Measurements from ENCODE around the gene SGSH. TPM values are rescaled to one million over a fixed set of nuclear protein-coding genes. Genes with fewer than 3 reads are reported as not detected.
A peak's percentile ranks its signal among the peaks of the same experiment; 100 is the strongest.

The SGSH gene
- total and polyA plus RNA-seq, 4 donors: 11.1 to 61.3 (median 42.7) TPM

GRCh38 chr17:80257716-80258213 is 37.6 kb upstream of the SGSH start:
- 83 to 88% methylated on average over 14 of the region's 14 CpGs for WGBS, 2 donors
- no peak for ATAC-seq (ENCODE audit: low FRiP score)
- H3K27me3 ChIP-seq (ENCODE audit: control insufficient read depth in 1 of 2, insufficient read depth in 2 of 2, low read length in 1 of 2): no peaks in the 10 kb centered on the region
- H3K4me3 ChIP-seq (ENCODE audit: low read length in 2 of 2): no peak overlapping the region
- no peak overlapping the region for H3K27ac ChIP-seq (ENCODE audit: low read depth in 1 of 2, low read length in 2 of 2)
- no peaks in the 10 kb centered on the region for H3K36me3 ChIP-seq (ENCODE audit: control insufficient read depth in 1 of 2, insufficient read depth in 2 of 2, low read length in 1 of 2)
- H3K9me3 ChIP-seq (ENCODE audit: control insufficient read depth, low read length): no peaks in the 10 kb centered on the region
- H3K4me1 ChIP-seq (ENCODE audit: control insufficient read depth in 1 of 2, insufficient read depth in 2 of 2, low read length in 2 of 2): no peaks in the 10 kb centered on the region
- no peak for DNase-seq
- intact Hi-C loops (cut with DNase I): loop anchor here in 1 of 2 donors (10.0 kb wide), 1 partner anchor 113 kb away; the partner anchor contains the start of gene EIF4A3

- H3K4me1 ChIP-seq (ENCODE audit: control insufficient read depth in 1 of 2, insufficient read depth in 2 of 2, low read length in 2 of 2): no peaks in the 10 kb centered on the region
Measured at GRCh38 chr17:80256034-80256350, 35.9 kb upstream of the SGSH start.

GRCh38 chr17:80254396-80255251 is 34.5 kb upstream of the SGSH start:
- H3K4me1 ChIP-seq (ENCODE audit: control insufficient read depth in 1 of 2, insufficient read depth in 2 of 2, low read length in 2 of 2): no peaks in the 10 kb centered on the region
- H3K4me3 ChIP-seq (ENCODE audit: low read length in 2 of 2): no peak overlapping the region
- no peaks in the 10 kb centered on the region for H3K9me3 ChIP-seq (ENCODE audit: control insufficient read depth, low read length)
- H3K36me3 ChIP-seq (ENCODE audit: control insufficient read depth in 1 of 2, insufficient read depth in 2 of 2, low read length in 1 of 2): no peaks in the 10 kb centered on the region
- intact Hi-C loops (cut with DNase I): loop anchor here in 1 of 2 donors (10.0 kb wide), 1 partner anchor 110 kb away; the partner anchor contains the start of gene EIF4A3
- WGBS, 2 donors: 53 to 60% methylated on average over 13 of the region's 13 CpGs
- H3K27me3 ChIP-seq (ENCODE audit: control insufficient read depth in 1 of 2, insufficient read depth in 2 of 2, low read length in 1 of 2): no peaks in the 10 kb centered on the region
- H3K27ac ChIP-seq (ENCODE audit: low read depth in 1 of 2, low read length in 2 of 2): peak overlapping the region in 1 of 2 donors; percentile 94
- ATAC-seq (ENCODE audit: low FRiP score): peak; percentile 73
- peak in 1 of 2 donors; percentile 65 for DNase-seq

More at GRCh38 chr17:80256034-80256350, 35.9 kb upstream of the SGSH start:
- no peaks in the 10 kb centered on the region for H3K27me3 ChIP-seq (ENCODE audit: control insufficient read depth in 1 of 2, insufficient read depth in 2 of 2, low read length in 1 of 2)
- intact Hi-C loops (cut with DNase I): loop anchor here in 1 of 2 donors (10.0 kb wide), 1 partner anchor 111 kb away; the partner anchor contains the start of gene EIF4A3
- H3K36me3 ChIP-seq (ENCODE audit: control insufficient read depth in 1 of 2, insufficient read depth in 2 of 2, low read length in 1 of 2): no peaks in the 10 kb centered on the region
- WGBS, 2 donors: 97 to 99% methylated on average over 5 of the region's 5 CpGs
- DNase-seq (no peak), ATAC-seq (ENCODE audit: low FRiP score) (no peak)
- no peak overlapping the region for H3K4me3 ChIP-seq (ENCODE audit: low read length in 2 of 2)
- no peak overlapping the region for H3K27ac ChIP-seq (ENCODE audit: low read depth in 1 of 2, low read length in 2 of 2)
- no peaks in the 10 kb centered on the region for H3K9me3 ChIP-seq (ENCODE audit: control insufficient read depth, low read length)

- H3K27me3 ChIP-seq (ENCODE audit: control insufficient read depth in 1 of 2, insufficient read depth in 2 of 2, low read length in 1 of 2): no peaks in the 10 kb centered on the region
- intact Hi-C loops (cut with DNase I): loop anchor here (2.0 to 10.0 kb wide), 2 partner anchors 31 to 109 kb away; partner anchors contain the start of gene EIF4A3 (in 1 of the 2)
- H3K4me1 ChIP-seq (ENCODE audit: control insufficient read depth in 1 of 2, insufficient read depth in 2 of 2, low read length in 2 of 2): no peaks in the 10 kb centered on the region
- peak overlapping the region in 1 of 2 donors; percentile 94 for H3K27ac ChIP-seq (ENCODE audit: low read depth in 1 of 2, low read length in 2 of 2)
- WGBS, 2 donors: 88 to 90% methylated on average over 21 of the region's 21 CpGs
- no peak overlapping the region for H3K4me3 ChIP-seq (ENCODE audit: low read length in 2 of 2)
- ATAC-seq (ENCODE audit: low FRiP score): no peak
- no peak for DNase-seq
- no peaks in the 10 kb centered on the region for H3K36me3 ChIP-seq (ENCODE audit: control insufficient read depth in 1 of 2, insufficient read depth in 2 of 2, low read length in 1 of 2)
- H3K9me3 ChIP-seq (ENCODE audit: control insufficient read depth, low read length): no peaks in the 10 kb centered on the region
Measured at GRCh38 chr17:80253631-80254395, 33.7 kb upstream of the SGSH start.

GRCh38 chr17:80252871-80253270 is 32.7 kb upstream of the SGSH start:
- intact Hi-C loops (cut with DNase I): loop anchor here (2.0 to 10.0 kb wide), 2 partner anchors 30 to 108 kb away; partner anchors contain the start of gene EIF4A3 (in 1 of the 2)
- 66 to 70% methylated on average over 13 of the region's 13 CpGs for WGBS, 2 donors
- H3K4me3 ChIP-seq (ENCODE audit: low read length in 2 of 2): no peak overlapping the region

GRCh38 chr17:80251966-80252365 is 31.8 kb upstream of the SGSH start:
- intact Hi-C loops (cut with DNase I): loop anchor here (2.0 to 10.0 kb wide), 2 partner anchors 29 to 107 kb away; partner anchors contain the start of gene EIF4A3 (in 1 of the 2)
- no peaks in the 10 kb centered on the region for H3K36me3 ChIP-seq (ENCODE audit: control insufficient read depth in 1 of 2, insufficient read depth in 2 of 2, low read length in 1 of 2)
- 91 to 93% methylated on average over 11 of the region's 11 CpGs for WGBS, 2 donors

More at GRCh38 chr17:80252871-80253270, 32.7 kb upstream of the SGSH start:
- Histone ChIP-seq H3K27me3 (ENCODE audit: control insufficient read depth in 1 of 2, insufficient read depth in 2 of 2, low read length in 1 of 2) (no peaks in the 10 kb centered on the region), H3K9me3 (ENCODE audit: control insufficient read depth, low read length) (no peaks in the 10 kb centered on the region), H3K36me3 (ENCODE audit: control insufficient read depth in 1 of 2, insufficient read depth in 2 of 2, low read length in 1 of 2) (no peaks in the 10 kb centered on the region), H3K4me1 (ENCODE audit: control insufficient read depth in 1 of 2, insufficient read depth in 2 of 2, low read length in 2 of 2) (no peaks in the 10 kb centered on the region), H3K27ac (ENCODE audit: low read depth in 1 of 2, low read length in 2 of 2) (peak overlapping the region in 1 of 2 donors; percentile 24)
- peak in 1 of 2 donors; percentile 72 for DNase-seq
- ATAC-seq (ENCODE audit: low FRiP score): no peak

GRCh38 chr17:80248894-80249710 is 29.0 kb upstream of the SGSH start:
- Histone ChIP-seq H3K4me1 (ENCODE audit: control insufficient read depth in 1 of 2, insufficient read depth in 2 of 2, low read length in 2 of 2) (no peaks in the 10 kb centered on the region), H3K4me3 (ENCODE audit: low read length in 2 of 2) (no peak overlapping the region), H3K9me3 (ENCODE audit: control insufficient read depth, low read length) (no peaks in the 10 kb centered on the region), H3K36me3 (ENCODE audit: control insufficient read depth in 1 of 2, insufficient read depth in 2 of 2, low read length in 1 of 2) (peaks cover 2 to 4% of the 10 kb centered on the region in 2 donors), H3K27ac (ENCODE audit: low read depth in 1 of 2, low read length in 2 of 2) (no peak overlapping the region), H3K27me3 (ENCODE audit: control insufficient read depth in 1 of 2, insufficient read depth in 2 of 2, low read length in 1 of 2) (no peaks in the 10 kb centered on the region)
- ATAC-seq (ENCODE audit: low FRiP score) (no peak), DNase-seq (peak in 1 of 2 donors; percentile 74)
- 92 to 93% methylated on average over 26 of the region's 26 CpGs for WGBS, 2 donors
- intact Hi-C loops (cut with DNase I): no loop called here

More at GRCh38 chr17:80251966-80252365, 31.8 kb upstream of the SGSH start:
- no peaks in the 10 kb centered on the region for H3K27me3 ChIP-seq (ENCODE audit: control insufficient read depth in 1 of 2, insufficient read depth in 2 of 2, low read length in 1 of 2)
- ATAC-seq (ENCODE audit: low FRiP score) (no peak), DNase-seq (no peak)
- no peak overlapping the region for H3K27ac ChIP-seq (ENCODE audit: low read depth in 1 of 2, low read length in 2 of 2)
- H3K4me1 ChIP-seq (ENCODE audit: control insufficient read depth in 1 of 2, insufficient read depth in 2 of 2, low read length in 2 of 2): no peaks in the 10 kb centered on the region
- H3K4me3 ChIP-seq (ENCODE audit: low read length in 2 of 2): no peak overlapping the region
- H3K9me3 ChIP-seq (ENCODE audit: control insufficient read depth, low read length): no peaks in the 10 kb centered on the region
